ENCODE measurements around the gene MAP2K5. TPM values are rescaled to one million over a fixed set of nuclear protein-coding genes. Genes with fewer than 3 reads are reported as not detected.

MAP2K5 gene
- total RNA-seq, 1 experiment from 2014 or later, result 6.4 TPM

GRCh38 chr15:67803996-67804843, 261.7 kb downstream of the MAP2K5 start:
- no peak for DNase-seq (ENCODE audit: low read depth)

GRCh38 chr15:67805008-67805665, 262.6 kb downstream of the MAP2K5 start:
- no peak for DNase-seq (ENCODE audit: low read depth)

GRCh38 chr15:67805666-67806516, 263.4 kb downstream of the MAP2K5 start:
- no peak for DNase-seq (ENCODE audit: low read depth)

- DNase-seq (ENCODE audit: low read depth), result no peak
Observed at GRCh38 chr15:67806536-67806935, 264.0 kb downstream of the MAP2K5 start.

GRCh38 chr15:67807141-67807540, 264.6 kb downstream of the MAP2K5 start:
- no peak for DNase-seq (ENCODE audit: low read depth)

- DNase-seq (ENCODE audit: low read depth), result no peak
Observed at GRCh38 chr15:67807836-67808235, 265.3 kb downstream of the MAP2K5 start.

GRCh38 chr15:67808821-67809220, 266.3 kb downstream of the MAP2K5 start:
- no peak for DNase-seq (ENCODE audit: low read depth)

- no peak for DNase-seq (ENCODE audit: low read depth)
Observed at GRCh38 chr15:67809441-67809840, 266.9 kb downstream of the MAP2K5 start.

GRCh38 chr15:67809866-67810265, 267.4 kb downstream of the MAP2K5 start:
- DNase-seq (ENCODE audit: low read depth), result no peak

- DNase-seq (ENCODE audit: low read depth), result no peak
Observed at GRCh38 chr15:67812241-67812644, 269.7 kb downstream of the MAP2K5 start.

- no peak for DNase-seq (ENCODE audit: low read depth)
Observed at GRCh38 chr15:67813104-67813634, 270.7 kb downstream of the MAP2K5 start.

GRCh38 chr15:67815036-67815592, 272.6 kb downstream of the MAP2K5 start:
- no peak for DNase-seq (ENCODE audit: low read depth)

- DNase-seq (ENCODE audit: low read depth), result no peak
Observed at GRCh38 chr15:67816668-67817067, 274.2 kb downstream of the MAP2K5 start.

GRCh38 chr15:67818464-67818863, 276.0 kb downstream of the MAP2K5 start:
- DNase-seq (ENCODE audit: low read depth), result no peak

- no peak for DNase-seq (ENCODE audit: low read depth)
Observed at GRCh38 chr15:67819636-67820035, 277.1 kb downstream of the MAP2K5 start.

- DNase-seq (ENCODE audit: low read depth), result no peak
Observed at GRCh38 chr15:67820122-67820991, 277.9 kb downstream of the MAP2K5 start.

GRCh38 chr15:67820992-67821783, 278.7 kb downstream of the MAP2K5 start:
- no peak for DNase-seq (ENCODE audit: low read depth)

GRCh38 chr15:67821784-67822440, 279.4 kb downstream of the MAP2K5 start:
- no peak for DNase-seq (ENCODE audit: low read depth)

Data from HT1080 (cell line).